ENCODE measurements around the gene SALL2. TPM values are rescaled to one million over a fixed set of nuclear protein-coding genes. Genes with fewer than 3 reads are reported as not detected.

SALL2 gene
- total RNA-seq, 1 experiment from 2014 or later = 10.9 TPM

- Mint-ChIP-seq H3K36me3 (ENCODE audit: insufficient read depth, unreplicated experiment) (no peaks in the 10 kb centered on the region), H3K4me3 (ENCODE audit: unreplicated experiment) (no peak overlapping the region), H3K27me3 (ENCODE audit: insufficient read depth, unreplicated experiment) (no peaks in the 10 kb centered on the region), H3K27ac (ENCODE audit: unreplicated experiment) (no peak overlapping the region), H3K4me1 (ENCODE audit: low read depth, unreplicated experiment) (no peaks in the 10 kb centered on the region), H3K9me3 (ENCODE audit: unreplicated experiment) (no peaks in the 10 kb centered on the region)
- no peaks in the 10 kb centered on the region for H3K4me1 ChIP-seq
- no peak overlapping the region for H3K4me3 ChIP-seq (ENCODE audit: low read depth, low read length)
- H3K9me3 ChIP-seq = no peaks in the 10 kb centered on the region
- POLR2A ChIA-PET = no interaction called here
- no peaks in the 10 kb centered on the region for H3K27me3 ChIP-seq (replicated peaks; ENCODE audit: control insufficient read depth, insufficient read depth, low read length)
- DNase-seq = no peak
- no peaks in the 10 kb centered on the region for H3K36me3 ChIP-seq (ENCODE audit: control insufficient read depth, insufficient read depth, low read length)
- TF ChIP-seq CTCF (IDR thresholded peaks at IDR 0.05; ENCODE audit: insufficient read depth in 1 of 2, low read depth in 1 of 2, low read length in 1 of 2, severe bottlenecking in 1 of 2, unreplicated experiment in 1 of 2) = no peak
- CTCF ChIA-PET = no interaction called here
- intact Hi-C loops (cut with micrococcal nuclease; ENCODE audit: unreplicated experiment) = no loop called here
- BruUV-seq (replicated peaks) = no TSS peak
These were observed 5.4 kb downstream of the SALL2 start for GRCh38 chr14:21520767-21521166.

- Mint-ChIP-seq H3K36me3 (ENCODE audit: insufficient read depth, unreplicated experiment) (no peaks in the 10 kb centered on the region), H3K9me3 (ENCODE audit: unreplicated experiment) (no peaks in the 10 kb centered on the region), H3K27me3 (ENCODE audit: insufficient read depth, unreplicated experiment) (no peaks in the 10 kb centered on the region), H3K27ac (ENCODE audit: unreplicated experiment) (no peak overlapping the region), H3K4me3 (ENCODE audit: unreplicated experiment) (no peak overlapping the region), H3K4me1 (ENCODE audit: low read depth, unreplicated experiment) (no peaks in the 10 kb centered on the region)
- H3K4me3 ChIP-seq (ENCODE audit: low read depth, low read length) = no peak overlapping the region
- no peak for DNase-seq
- no peaks in the 10 kb centered on the region for H3K4me1 ChIP-seq
- no peaks in the 10 kb centered on the region for H3K9me3 ChIP-seq
- intact Hi-C loops (cut with micrococcal nuclease; ENCODE audit: unreplicated experiment) = no loop called here
- H3K27me3 ChIP-seq (replicated peaks; ENCODE audit: control insufficient read depth, insufficient read depth, low read length) = no peaks in the 10 kb centered on the region
- CTCF ChIA-PET = no interaction called here
- no peak for TF ChIP-seq CTCF (IDR thresholded peaks at IDR 0.05; ENCODE audit: insufficient read depth in 1 of 2, low read depth in 1 of 2, low read length in 1 of 2, severe bottlenecking in 1 of 2, unreplicated experiment in 1 of 2)
- H3K36me3 ChIP-seq (ENCODE audit: control insufficient read depth, insufficient read depth, low read length) = no peaks in the 10 kb centered on the region
- POLR2A ChIA-PET = no interaction called here
- BruUV-seq (replicated peaks) = no TSS peak
These were observed 7.4 kb downstream of the SALL2 start for GRCh38 chr14:21518725-21519124.

- no peaks in the 10 kb centered on the region for H3K9me3 Mint-ChIP-seq (ENCODE audit: unreplicated experiment)
- Histone ChIP-seq H3K9me3 (no peaks in the 10 kb centered on the region), H3K27me3 (replicated peaks; ENCODE audit: control insufficient read depth, insufficient read depth, low read length) (no peaks in the 10 kb centered on the region), H3K4me3 (ENCODE audit: low read depth, low read length) (no peak overlapping the region), H3K36me3 (ENCODE audit: control insufficient read depth, insufficient read depth, low read length) (no peaks in the 10 kb centered on the region), H3K4me1 (no peaks in the 10 kb centered on the region)
- ChIA-PET CTCF (no interaction called here), POLR2A (interaction anchor here (1.0 kb wide), 1 partner anchor 12 kb away, joined by 6 read pairs; the partner anchor contains the start of gene SALL2)
- BruUV-seq (replicated peaks) = no TSS peak
- H3K27me3 Mint-ChIP-seq (ENCODE audit: insufficient read depth, unreplicated experiment) = no peaks in the 10 kb centered on the region
- H3K27ac Mint-ChIP-seq (ENCODE audit: unreplicated experiment) = no peak overlapping the region
- H3K4me1 Mint-ChIP-seq (ENCODE audit: low read depth, unreplicated experiment) = peaks cover 8% of the 10 kb centered on the region
- TF ChIP-seq CTCF (IDR thresholded peaks at IDR 0.05; ENCODE audit: insufficient read depth in 1 of 2, low read depth in 1 of 2, low read length in 1 of 2, severe bottlenecking in 1 of 2, unreplicated experiment in 1 of 2) = no peak
- intact Hi-C loops (cut with micrococcal nuclease; ENCODE audit: unreplicated experiment) = loop anchor here (5.0 kb wide), 1 partner anchor 1057 kb away; the partner anchor contains the start of gene APEX1
- no peak for DNase-seq
- no peak overlapping the region for H3K4me3 Mint-ChIP-seq (ENCODE audit: unreplicated experiment)
- peaks cover 14% of the 10 kb centered on the region for H3K36me3 Mint-ChIP-seq (ENCODE audit: insufficient read depth, unreplicated experiment)
These were observed 11.8 kb downstream of the SALL2 start for GRCh38 chr14:21514341-21514740.
